ENCODE data around the gene C15orf40.
"Not testable (repeated sequence)": the region's sequence is repeated elsewhere in the genome, so short reads cannot be mapped to it uniquely, and the experiment has no call there.

C15orf40 gene

GRCh38 chr15:82950295-82950694 lies 61.1 kb downstream of the C15orf40 start:
- no peak for TF ChIP-seq CTCF (IDR thresholded peaks at IDR 0.05; ENCODE audit: insufficient read depth, low read depth, low read length, missing control alignments)
- H3K4me3 ChIP-seq (ENCODE audit: low read depth, low read length): no peak overlapping the region

GRCh38 chr15:82946155-82946701 lies 65.2 kb downstream of the C15orf40 start:
- no peak overlapping the region for H3K4me3 ChIP-seq (ENCODE audit: low read depth, low read length)
- no peak for DNase-seq (ENCODE audit: low read depth)
- no peak for TF ChIP-seq CTCF (IDR thresholded peaks at IDR 0.05; ENCODE audit: insufficient read depth, low read depth, low read length, missing control alignments)

More at GRCh38 chr15:82950295-82950694, 61.1 kb downstream of the C15orf40 start:
- no peak for DNase-seq (ENCODE audit: low read depth)

GRCh38 chr15:82945326-82945725 lies 66.1 kb downstream of the C15orf40 start:
- no peak for DNase-seq (ENCODE audit: low read depth)
- TF ChIP-seq CTCF (IDR thresholded peaks at IDR 0.05; ENCODE audit: insufficient read depth, low read depth, low read length, missing control alignments): no peak
- H3K4me3 ChIP-seq (ENCODE audit: low read depth, low read length): no peak overlapping the region

GRCh38 chr15:82944821-82945220 lies 66.6 kb downstream of the C15orf40 start:
- H3K4me3 ChIP-seq (ENCODE audit: low read depth, low read length): no peak overlapping the region
- DNase-seq (ENCODE audit: low read depth): no peak
- TF ChIP-seq CTCF (IDR thresholded peaks at IDR 0.05; ENCODE audit: insufficient read depth, low read depth, low read length, missing control alignments): no peak

GRCh38 chr15:82944056-82944455 lies 67.4 kb downstream of the C15orf40 start:
- DNase-seq (ENCODE audit: low read depth): no peak
- H3K4me3 ChIP-seq (ENCODE audit: low read depth, low read length): no peak overlapping the region
- no peak for TF ChIP-seq CTCF (IDR thresholded peaks at IDR 0.05; ENCODE audit: insufficient read depth, low read depth, low read length, missing control alignments)

- TF ChIP-seq CTCF (IDR thresholded peaks at IDR 0.05; ENCODE audit: insufficient read depth, low read depth, low read length, missing control alignments): no peak
- no peak for DNase-seq (ENCODE audit: low read depth)
These were observed 68.3 kb downstream of the C15orf40 start for GRCh38 chr15:82943176-82943575.

GRCh38 chr15:82942691-82943090 lies 68.7 kb downstream of the C15orf40 start:
- no peak for DNase-seq (ENCODE audit: low read depth)
- TF ChIP-seq CTCF (IDR thresholded peaks at IDR 0.05; ENCODE audit: insufficient read depth, low read depth, low read length, missing control alignments): no peak
- no peak overlapping the region for H3K4me3 ChIP-seq (ENCODE audit: low read depth, low read length)

More at GRCh38 chr15:82943176-82943575, 68.3 kb downstream of the C15orf40 start:
- no peak overlapping the region for H3K4me3 ChIP-seq (ENCODE audit: low read depth, low read length)

GRCh38 chr15:82939678-82940077 lies 71.8 kb downstream of the C15orf40 start:
- DNase-seq (ENCODE audit: low read depth); H3K4me3 ChIP-seq (ENCODE audit: low read depth, low read length): not testable (repeated sequence)

All from GM12865 (cell line).